Stimulated activated CD8-positive, alpha-beta memory T cell treated with anti-CD3 and anti-CD28 coated beads, Interleukin-15, amount 100 ng/mL, for 4 hours (primary cell): ENCODE measurements around the gene FAM120B.
"Not testable (repeated sequence)": the region's sequence is repeated elsewhere in the genome, so short reads cannot be mapped to it uniquely, and the experiment has no call there.

ENCODE experiments used
- DNase-seq, 2 donors: peaks; one replicate each; pipeline ENCODE4 v3.0.0-alpha.2; 2020; ENCODE audit warnings: low read depth in 2 of 2

Gene FAM120B

GRCh38 chr6:170383466-170384035 is 77.0 kb downstream of the FAM120B start:
- DNase-seq = no peak

GRCh38 chr6:170385506-170385905 is 78.9 kb downstream of the FAM120B start:
- DNase-seq = no peak

GRCh38 chr6:170388113-170388512 is 81.6 kb downstream of the FAM120B start:
- DNase-seq = no peak

- no peak for DNase-seq
Observed at GRCh38 chr6:170393033-170393432, 86.5 kb downstream of the FAM120B start.

- DNase-seq = peak in 1 of 2 donors; percentile 12
Observed at GRCh38 chr6:170393807-170394399, 87.3 kb downstream of the FAM120B start.

GRCh38 chr6:170394980-170395379 is 88.4 kb downstream of the FAM120B start:
- DNase-seq = no peak

GRCh38 chr6:170398743-170399369 is 92.3 kb downstream of the FAM120B start:
- DNase-seq = not testable (repeated sequence)

- DNase-seq = not testable (repeated sequence)
Observed at GRCh38 chr6:170399955-170400558, 93.5 kb downstream of the FAM120B start.

GRCh38 chr6:170402318-170403040 is 95.9 kb downstream of the FAM120B start:
- no peak for DNase-seq

GRCh38 chr6:170403451-170403850 is 96.9 kb downstream of the FAM120B start:
- no peak for DNase-seq

- DNase-seq = no peak
Observed at GRCh38 chr6:170404036-170404435, 97.5 kb downstream of the FAM120B start.

- no peak for DNase-seq
Observed at GRCh38 chr6:170404697-170405096, 98.1 kb downstream of the FAM120B start.

- no peak for DNase-seq
Observed at GRCh38 chr6:170405311-170405975, 98.9 kb downstream of the FAM120B start.

GRCh38 chr6:170407200-170407599 is 100.6 kb downstream of the FAM120B start:
- no peak for DNase-seq

GRCh38 chr6:170407932-170408331 is 101.4 kb downstream of the FAM120B start:
- no peak for DNase-seq

- not testable (repeated sequence) for DNase-seq
Observed at GRCh38 chr6:170409746-170410145, 103.2 kb downstream of the FAM120B start.

GRCh38 chr6:170410241-170410640 is 103.7 kb downstream of the FAM120B start:
- DNase-seq = no peak

GRCh38 chr6:170415318-170415717 is 108.8 kb downstream of the FAM120B start:
- no peak for DNase-seq

GRCh38 chr6:170416303-170416702 is 109.7 kb downstream of the FAM120B start:
- no peak for DNase-seq

- no peak for DNase-seq
Observed at GRCh38 chr6:170416959-170417606, 110.5 kb downstream of the FAM120B start.

- DNase-seq = no peak
Observed at GRCh38 chr6:170417881-170418280, 111.3 kb downstream of the FAM120B start.
